Mesodermal cell (in vitro differentiated cells): ENCODE results near the gene DENND6A.

Experiments used
- H3K27ac ChIP-seq: 2 replicates; pipeline ENCODE4 v1.7.0; 2013; ENCODE audit warnings: mild to moderate bottlenecking, low read depth, low read length, moderate library complexity; ENCODE audit not compliant: severe bottlenecking
- H3K36me3 ChIP-seq: 2 replicates; pipeline ENCODE4 v1.7.1; 2013; ENCODE audit warnings: mild to moderate bottlenecking, low read length, moderate library complexity; ENCODE audit not compliant: control insufficient read depth, insufficient read depth
- H3K4me1 ChIP-seq: one replicate; pipeline ENCODE4 v1.7.1; 2013; ENCODE audit warnings: mild to moderate bottlenecking, low read length; ENCODE audit not compliant: insufficient read depth, control insufficient read depth, poor library complexity, severe bottlenecking
- H3K4me3 ChIP-seq: 2 replicates; pipeline ENCODE4 v1.7.0; 2013; ENCODE audit warnings: low read length, control low read depth, mild to moderate bottlenecking; ENCODE audit not compliant: insufficient read depth, poor library complexity, severe bottlenecking; ENCODE audit errors: extremely low read depth
- H3K9me3 ChIP-seq: 2 replicates; pipeline ENCODE4 v1.7.1; 2013; ENCODE audit warnings: mild to moderate bottlenecking, low read length, moderate library complexity; ENCODE audit not compliant: control insufficient read depth
- WGBS, 2 experiments: methylation state at CpG; one replicate each; pipeline ENCODE4 v1.1.5; 2013; ENCODE audit warnings: missing lambda C conversion rate in 2 of 2; ENCODE audit not compliant: insufficient coverage in 2 of 2; 5-methylcytosine and 5-hydroxymethylcytosine counted together

Gene DENND6A

DNA sequence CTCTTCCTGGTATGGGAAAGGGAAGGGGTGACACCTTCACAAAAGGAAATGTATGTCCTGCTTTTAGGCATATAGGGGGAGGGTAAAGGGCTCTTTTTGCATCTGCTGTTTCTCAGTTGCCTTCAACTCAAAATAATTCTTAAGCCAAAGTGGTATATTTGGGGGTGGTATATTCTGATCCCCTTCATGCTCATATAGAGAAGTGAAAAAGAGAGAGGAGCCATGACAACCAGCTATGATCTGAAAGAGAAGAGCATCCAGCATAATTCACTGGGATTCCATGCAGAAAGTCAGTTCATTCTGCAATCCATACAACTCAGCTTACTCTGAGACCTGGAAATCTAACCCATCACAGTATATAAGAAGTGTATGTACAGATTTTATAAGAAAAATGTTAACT, 22.3 kb downstream of the DENND6A start:
- H3K36me3 ChIP-seq: peaks cover 24% of the 10 kb centered on the region
- no peak overlapping the region for H3K27ac ChIP-seq
- no peaks in the 10 kb centered on the region for H3K9me3 ChIP-seq
- no peaks in the 10 kb centered on the region for H3K4me1 ChIP-seq
- no peak overlapping the region for H3K4me3 ChIP-seq

DNA sequence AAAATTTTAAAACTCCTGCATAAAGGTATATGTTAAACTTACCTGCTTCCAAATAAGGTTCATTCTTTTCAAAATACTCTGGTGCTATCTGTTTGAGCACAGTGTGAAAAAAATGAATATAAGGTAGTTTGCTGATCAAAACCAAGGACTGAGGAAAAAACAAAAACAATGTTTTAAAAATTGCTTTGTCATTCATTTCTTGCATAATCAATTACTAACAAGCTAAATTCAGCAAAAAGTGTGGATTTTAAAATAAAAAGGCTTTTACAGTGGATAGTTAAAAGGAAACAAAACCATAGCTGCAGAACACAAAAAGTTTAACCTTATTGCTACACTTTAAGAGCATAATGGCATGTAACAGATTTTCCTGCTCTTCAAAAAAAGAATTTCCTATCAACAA, 31.5 kb downstream of the DENND6A start:
- no peak overlapping the region for H3K4me3 ChIP-seq
- no peaks in the 10 kb centered on the region for H3K4me1 ChIP-seq
- H3K36me3 ChIP-seq: peaks cover 33% of the 10 kb centered on the region
- H3K9me3 ChIP-seq: no peaks in the 10 kb centered on the region
- H3K27ac ChIP-seq: no peak overlapping the region

DNA sequence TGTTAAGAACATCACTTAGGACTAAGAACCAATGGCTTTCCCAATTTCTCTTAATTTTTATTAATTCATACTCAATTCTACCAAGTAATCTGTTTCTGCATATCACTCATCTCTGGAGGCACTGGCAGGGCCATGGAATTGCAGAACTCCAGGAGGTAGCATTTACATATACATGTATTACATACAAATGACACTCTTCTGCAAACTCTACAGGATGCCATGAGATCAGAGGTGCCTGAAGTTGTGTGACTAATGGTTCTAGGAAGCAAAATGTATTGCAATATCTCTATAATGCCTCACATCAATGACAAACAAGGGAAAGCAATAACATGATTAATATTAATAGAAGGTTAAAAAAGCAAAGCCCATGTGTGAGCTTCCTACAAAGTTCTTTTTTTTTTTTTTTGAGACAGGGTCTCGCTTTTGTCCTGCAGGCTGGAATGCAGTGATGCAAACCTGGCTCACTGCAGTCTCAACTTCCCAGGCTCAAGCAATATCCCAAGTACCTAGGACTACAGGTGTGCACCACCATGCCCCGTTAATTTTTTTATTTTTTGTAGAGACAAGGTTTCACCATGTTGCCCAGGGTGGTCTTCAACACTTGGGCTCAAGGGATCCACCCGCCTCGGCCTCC, 33.0 kb downstream of the DENND6A start:
- H3K36me3 ChIP-seq: peaks cover 34% of the 10 kb centered on the region
- H3K9me3 ChIP-seq: no peaks in the 10 kb centered on the region
- H3K27ac ChIP-seq: no peak overlapping the region
- 95 to 97% methylated on average over 3 of the region's 4 CpGs for WGBS, 2 experiments
- no peaks in the 10 kb centered on the region for H3K4me1 ChIP-seq
- H3K4me3 ChIP-seq: no peak overlapping the region

DNA sequence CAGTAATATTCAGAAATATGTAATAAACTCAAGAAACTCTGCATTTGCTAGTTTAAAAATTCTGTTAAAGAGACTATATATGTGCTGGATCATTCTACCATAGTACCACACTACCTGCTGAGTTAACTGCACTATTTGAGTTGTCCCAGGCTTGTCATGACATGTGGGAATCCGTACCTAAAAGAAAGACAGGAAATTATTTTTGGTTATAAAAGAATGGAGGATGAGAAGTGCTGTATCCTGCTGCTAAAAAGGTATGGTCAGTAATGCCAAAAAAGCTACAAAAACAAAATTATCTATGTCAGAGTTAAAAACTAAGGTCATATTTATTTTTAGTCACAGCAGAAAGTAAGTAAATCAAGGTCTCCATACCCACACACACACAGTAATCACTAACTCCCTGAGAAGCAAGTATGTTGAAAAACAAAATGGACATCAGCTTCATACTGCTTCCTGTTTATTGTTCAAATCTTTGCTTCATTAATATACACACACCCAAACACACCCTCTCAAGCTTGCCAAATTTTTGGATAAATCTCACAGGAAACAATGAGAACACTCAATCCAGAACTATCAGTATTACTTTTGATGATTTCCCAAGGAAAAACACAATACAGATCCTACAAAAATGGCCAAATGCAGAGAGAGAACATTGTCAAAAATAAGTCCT, 33.7 kb downstream of the DENND6A start:
- Histone ChIP-seq H3K27ac (no peak overlapping the region), H3K36me3 (peaks cover 35% of the 10 kb centered on the region), H3K4me1 (no peaks in the 10 kb centered on the region), H3K4me3 (no peak overlapping the region), H3K9me3 (no peaks in the 10 kb centered on the region)
- no CpG with 5 or more reads among the region's 1 CpG for WGBS, 2 experiments

DNA sequence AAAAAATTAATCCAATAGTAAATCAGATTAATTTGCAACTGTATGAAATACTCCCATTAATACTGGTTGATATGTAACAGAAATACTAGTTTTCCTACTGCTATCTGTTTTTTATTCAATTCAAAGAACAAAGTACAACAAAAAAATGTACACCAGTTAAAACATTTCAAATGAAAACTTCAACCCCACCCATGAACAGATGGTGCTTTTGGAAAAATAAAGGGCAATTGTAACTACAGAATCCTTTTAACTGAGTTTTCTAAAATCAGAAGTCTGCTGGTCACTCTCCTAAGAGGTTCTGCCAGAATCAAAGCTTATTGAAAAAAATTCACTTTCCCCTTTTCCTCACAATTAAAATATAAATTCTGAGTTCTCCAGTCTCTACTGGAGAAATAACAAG, 34.3 kb downstream of the DENND6A start:
- Histone ChIP-seq H3K27ac (no peak overlapping the region), H3K4me1 (no peaks in the 10 kb centered on the region), H3K4me3 (no peak overlapping the region), H3K9me3 (no peaks in the 10 kb centered on the region), H3K36me3 (peaks cover 38% of the 10 kb centered on the region)

DNA sequence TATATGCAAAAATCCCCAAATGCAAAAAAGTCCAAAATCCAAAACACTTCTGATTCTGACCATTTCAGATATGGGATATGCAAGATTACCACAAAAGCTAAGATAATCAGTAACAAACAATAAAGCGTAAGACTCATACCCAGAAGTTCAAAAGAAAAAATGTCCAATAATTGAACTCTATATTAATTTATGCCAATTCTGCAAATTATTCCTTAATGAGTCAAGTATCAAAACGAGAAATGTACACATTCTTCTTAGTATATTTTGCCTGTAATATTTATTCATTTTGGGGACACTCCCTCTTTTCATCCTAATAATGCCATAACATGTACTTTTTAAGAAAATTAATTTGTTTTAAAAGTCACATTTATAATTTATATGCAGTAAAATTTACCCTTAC, 37.1 kb downstream of the DENND6A start:
- Histone ChIP-seq H3K9me3 (no peaks in the 10 kb centered on the region), H3K27ac (no peak overlapping the region), H3K4me1 (no peaks in the 10 kb centered on the region), H3K36me3 (peaks cover 53% of the 10 kb centered on the region), H3K4me3 (no peak overlapping the region)
- WGBS, 2 experiments: no CpG with 5 or more reads among the region's 2 CpGs

DNA sequence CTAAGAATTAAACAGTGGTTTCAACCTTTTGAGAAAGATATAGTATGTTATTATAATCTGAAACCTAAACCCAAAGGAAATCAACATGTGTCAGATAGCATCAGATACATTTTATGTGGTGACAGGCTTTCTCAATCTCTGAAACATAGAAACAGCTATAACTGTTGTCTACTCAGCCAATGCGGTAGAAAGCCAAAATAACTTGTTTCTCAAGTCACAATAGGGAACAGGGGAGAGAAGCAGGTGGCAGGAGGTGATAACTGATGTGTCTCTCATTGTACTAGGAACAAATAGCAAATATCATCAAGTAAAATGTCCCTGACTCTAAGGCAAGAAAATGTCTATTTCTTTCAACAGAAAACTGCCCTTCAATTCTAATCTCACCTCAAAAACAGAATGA, 38.6 kb downstream of the DENND6A start:
- H3K4me1 ChIP-seq: no peaks in the 10 kb centered on the region
- 100% methylated on average over 1 of the region's 1 CpG; no CpG with 5 or more reads in 1 of the 2 experiments for WGBS, 2 experiments
- no peak overlapping the region for H3K27ac ChIP-seq
- H3K4me3 ChIP-seq: no peak overlapping the region
- no peaks in the 10 kb centered on the region for H3K9me3 ChIP-seq
- H3K36me3 ChIP-seq: peaks cover 57% of the 10 kb centered on the region

DNA sequence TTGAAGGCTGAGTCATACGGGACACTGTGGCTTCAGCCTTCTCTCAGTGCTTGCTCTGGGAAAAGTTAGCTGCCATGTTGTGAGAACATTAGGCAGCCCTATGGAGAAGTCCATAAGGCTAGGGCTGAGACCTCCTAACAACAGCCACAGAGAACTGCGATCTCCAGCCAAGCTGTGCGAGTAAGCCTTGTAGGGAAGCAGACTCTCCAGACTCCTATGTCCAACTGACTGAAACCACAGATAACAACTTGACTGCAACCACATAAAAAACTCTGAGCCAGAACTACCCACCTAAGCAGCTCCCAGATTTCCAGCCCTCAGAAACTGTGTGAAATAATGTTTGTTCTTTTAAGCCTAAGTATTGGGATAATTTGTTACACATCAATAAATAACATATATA, 40.7 kb downstream of the DENND6A start:
- peaks cover 8% of the 10 kb centered on the region for H3K9me3 ChIP-seq
- peaks cover 50% of the 10 kb centered on the region for H3K36me3 ChIP-seq
- no peak overlapping the region for H3K4me3 ChIP-seq
- 96 to 100% methylated on average over 2 to 3 of the region's 3 CpGs for WGBS, 2 experiments
- no peak overlapping the region for H3K27ac ChIP-seq
- H3K4me1 ChIP-seq: no peaks in the 10 kb centered on the region

DNA sequence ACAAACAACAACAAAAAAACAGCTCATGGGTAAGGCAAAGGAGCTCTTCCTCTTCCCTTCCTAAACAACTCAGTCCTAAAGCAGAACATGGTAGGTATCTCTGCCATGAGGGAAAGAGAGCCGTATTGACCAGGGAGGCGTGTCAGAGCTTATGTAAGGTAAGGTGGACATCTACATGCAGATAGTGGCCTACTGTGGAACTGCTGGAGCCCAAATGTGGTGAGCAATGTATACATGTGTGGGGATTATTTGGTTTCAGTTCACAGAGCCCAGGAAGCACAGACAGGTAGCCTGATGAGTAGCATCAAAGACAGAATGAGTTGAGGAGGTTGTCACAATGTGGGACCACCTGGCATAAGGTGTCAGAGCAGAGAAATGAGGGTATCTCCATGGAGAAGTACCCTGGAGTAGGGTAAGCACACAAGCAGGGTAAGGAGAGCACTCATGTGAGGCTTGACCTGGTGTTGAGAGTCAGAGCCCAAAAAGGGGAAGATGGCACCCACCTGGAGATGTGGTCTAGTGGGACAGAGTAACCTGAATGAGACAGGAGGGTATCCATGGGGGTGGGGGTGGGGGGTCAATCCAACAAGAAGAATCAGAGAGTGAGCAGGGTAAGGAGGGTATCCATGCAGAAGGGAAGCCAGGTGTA, 45.5 kb downstream of the DENND6A start:
- H3K27ac ChIP-seq: no peak overlapping the region
- peaks cover 57% of the 10 kb centered on the region for H3K36me3 ChIP-seq
- H3K9me3 ChIP-seq: peaks cover 8% of the 10 kb centered on the region
- WGBS, 2 experiments: 80 to 95% methylated on average over 1 to 2 of the region's 2 CpGs
- no peak overlapping the region for H3K4me3 ChIP-seq
- H3K4me1 ChIP-seq: no peaks in the 10 kb centered on the region

DNA sequence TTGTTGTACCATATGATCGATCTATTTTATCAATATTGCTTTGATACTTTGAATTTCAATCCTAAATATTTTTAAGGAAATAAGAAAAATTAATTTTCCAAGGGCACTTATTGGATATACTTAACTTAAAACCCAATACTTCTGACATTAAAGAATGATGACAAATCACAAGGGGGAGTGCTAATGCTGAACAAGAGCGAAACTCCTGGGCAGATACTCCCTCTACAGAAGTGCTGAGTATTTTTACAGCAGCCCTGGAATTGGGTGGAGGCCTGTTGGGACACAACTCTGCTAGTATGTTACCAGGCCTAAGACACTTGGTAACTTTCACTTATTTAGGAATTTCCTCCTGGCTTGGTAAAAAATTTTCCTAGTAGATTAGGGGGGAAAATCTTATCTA, 46.2 kb downstream of the DENND6A start:
- peaks cover 56% of the 10 kb centered on the region for H3K36me3 ChIP-seq
- no peak overlapping the region for H3K4me3 ChIP-seq
- WGBS, 2 experiments: no CpG with 5 or more reads among the region's 2 CpGs

DNA sequence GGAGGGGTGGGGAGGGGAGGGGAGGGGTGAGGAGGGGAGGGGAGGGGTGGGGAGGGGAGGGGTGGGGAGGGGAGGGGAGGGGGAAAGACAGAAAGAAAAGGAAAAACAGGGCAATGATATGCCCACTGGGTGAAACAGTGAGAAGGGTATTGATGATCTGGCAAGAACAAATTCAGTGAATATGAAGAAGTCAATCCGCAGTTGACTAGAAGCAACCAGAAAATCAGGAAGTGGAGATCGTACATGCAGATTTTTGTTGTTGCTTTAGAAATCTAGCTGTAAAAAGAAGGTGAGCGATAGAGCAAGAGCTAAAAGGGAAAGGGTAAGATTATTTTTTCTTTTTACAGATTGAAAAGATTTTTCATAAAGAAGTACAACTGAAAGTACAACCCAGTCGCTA, 48.1 kb downstream of the DENND6A start:
- Histone ChIP-seq H3K27ac (no peak overlapping the region), H3K4me3 (no peak overlapping the region), H3K4me1 (no peaks in the 10 kb centered on the region), H3K9me3 (peaks cover 8% of the 10 kb centered on the region), H3K36me3 (peaks cover 53% of the 10 kb centered on the region)
- 94 to 95% methylated on average over 2 of the region's 4 CpGs for WGBS, 2 experiments

More for the DNA sequence above, 46.2 kb downstream of the DENND6A start:
- no peaks in the 10 kb centered on the region for H3K4me1 ChIP-seq
- H3K27ac ChIP-seq: no peak overlapping the region
- peaks cover 8% of the 10 kb centered on the region for H3K9me3 ChIP-seq
